Thymus (tissue), 11 donors: ENCODE measurements around the gene SRBD1. TPM values are rescaled to one million over a fixed set of nuclear protein-coding genes. Genes with fewer than 3 reads are reported as not detected.

ENCODE experiments used
- DNase-seq, 9 donors: peaks; one replicate each; pipeline ENCODE4 v3.0.0-alpha.2; 2013; ENCODE audit warnings: low spot score in 9 of 9, low read depth in 6 of 9, missing footprints in 1 of 9
- H3K27ac ChIP-seq, 2 donors: one replicate each; pipeline ENCODE4 v1.5.1; 2013; ENCODE audit warnings: control low read depth in 1 of 2, low read depth in 1 of 2, low read length in 1 of 2, mild to moderate bottlenecking in 1 of 2, moderate library complexity in 1 of 2
- H3K27me3 ChIP-seq, 2 donors: one replicate each; pipeline ENCODE4 v1.5.1; 2013; ENCODE audit warnings: low read length in 1 of 2; ENCODE audit not compliant: control insufficient read depth in 2 of 2, insufficient read depth in 1 of 2
- H3K36me3 ChIP-seq, 2 donors: one replicate each; pipeline ENCODE4 v1.5.1; 2013; ENCODE audit warnings: low read length in 1 of 2, mild to moderate bottlenecking in 1 of 2, moderate library complexity in 1 of 2; ENCODE audit not compliant: control insufficient read depth in 2 of 2, insufficient read depth in 2 of 2
- H3K4me1 ChIP-seq, 2 donors: one replicate each; pipeline ENCODE4 v1.5.1; 2013; ENCODE audit warnings: low read length in 2 of 2; ENCODE audit not compliant: control insufficient read depth in 2 of 2, insufficient read depth in 2 of 2
- H3K4me3 ChIP-seq, 2 donors: one replicate each; pipeline ENCODE4 v1.5.1; 2013; ENCODE audit warnings: low read length in 2 of 2, control low read depth in 1 of 2, mild to moderate bottlenecking in 1 of 2
- H3K9me3 ChIP-seq, 2 donors: one replicate each; pipeline ENCODE4 v1.5.1; 2013; ENCODE audit warnings: low read length in 1 of 2, mild to moderate bottlenecking in 1 of 2; ENCODE audit not compliant: control insufficient read depth in 2 of 2, insufficient read depth in 1 of 2
- WGBS: extraction: QIAGEN DNeasy Blood & Tissue Kit; methylation state at CpG from one replicate; pipeline ENCODE4 v1.1.7; 2013; 5-methylcytosine and 5-hydroxymethylcytosine counted together
- polyA plus RNA-seq: library from polyadenylated mRNA; stranded (reverse); fragments of 200-250 nt; gene quantifications from one replicate; pipeline ENCODE4 v1.2.3, GENCODE V29; 2013
- total RNA-seq: library from RNA; stranded (reverse); fragments of 120-200 nt; gene quantifications from one replicate; pipeline ENCODE4 v1.2.4, GENCODE V29; 2013
- donor health status: healthy.

SRBD1 gene
- total and polyA plus RNA-seq, 2 donors: 11.0 to 22.4 TPM

DNA sequence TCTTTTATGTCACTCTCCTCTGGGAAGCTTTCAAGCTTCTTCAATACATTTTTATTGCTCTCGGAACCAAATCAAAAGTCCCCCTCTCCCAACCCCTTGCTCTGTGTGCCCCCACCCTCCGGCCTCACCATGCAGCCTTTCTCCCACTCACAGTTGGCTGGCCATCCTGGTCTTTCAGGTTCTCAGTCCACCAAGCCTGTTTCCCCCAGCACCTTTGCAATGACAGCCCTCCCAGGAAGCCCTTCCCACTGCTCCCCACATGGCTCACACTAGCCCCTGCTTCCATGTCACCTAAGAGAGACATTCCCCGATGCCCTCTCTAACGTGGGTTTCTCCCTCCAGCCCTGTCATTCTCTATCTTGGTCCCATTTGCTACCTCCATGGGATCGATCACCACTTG is 266.6 kb downstream of the SRBD1 start:
- 88% methylated on average over 5 of the region's 5 CpGs for WGBS
- no peaks in the 10 kb centered on the region for H3K4me1 ChIP-seq
- peaks cover 0 to 2% of the 10 kb centered on the region in 2 donors for H3K27me3 ChIP-seq
- no peak overlapping the region for H3K27ac ChIP-seq
- no peaks in the 10 kb centered on the region for H3K36me3 ChIP-seq
- no peak overlapping the region for H3K4me3 ChIP-seq
- no peaks in the 10 kb centered on the region for H3K9me3 ChIP-seq
- no peak for DNase-seq

DNA sequence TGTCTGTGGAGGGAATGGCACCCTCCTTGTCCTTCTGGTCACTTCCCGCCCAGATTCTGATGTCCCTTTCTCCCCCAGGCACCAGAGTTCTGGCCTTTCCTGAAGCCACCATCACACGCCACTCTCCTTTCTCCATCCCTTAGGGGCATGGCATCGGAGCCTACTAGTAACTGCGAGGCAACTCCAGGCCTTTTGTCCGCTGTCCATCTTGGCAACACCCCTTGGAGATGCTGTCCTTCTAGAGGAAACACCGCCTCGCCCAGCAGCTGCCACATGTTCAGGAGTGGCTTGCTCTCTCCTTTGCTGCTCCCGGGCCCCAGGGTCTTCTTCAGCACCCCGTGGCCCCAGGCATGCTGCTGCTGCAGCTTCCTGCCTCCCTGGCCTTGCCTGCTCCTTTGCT is 267.0 kb downstream of the SRBD1 start:
- no peaks in the 10 kb centered on the region for H3K4me1 ChIP-seq
- H3K4me3 ChIP-seq: no peak overlapping the region
- 92% methylated on average over 9 of the region's 9 CpGs for WGBS
- no peak overlapping the region for H3K27ac ChIP-seq
- H3K27me3 ChIP-seq: peaks cover 0 to 2% of the 10 kb centered on the region in 2 donors
- no peak for DNase-seq
- H3K9me3 ChIP-seq: no peaks in the 10 kb centered on the region
- no peaks in the 10 kb centered on the region for H3K36me3 ChIP-seq

DNA sequence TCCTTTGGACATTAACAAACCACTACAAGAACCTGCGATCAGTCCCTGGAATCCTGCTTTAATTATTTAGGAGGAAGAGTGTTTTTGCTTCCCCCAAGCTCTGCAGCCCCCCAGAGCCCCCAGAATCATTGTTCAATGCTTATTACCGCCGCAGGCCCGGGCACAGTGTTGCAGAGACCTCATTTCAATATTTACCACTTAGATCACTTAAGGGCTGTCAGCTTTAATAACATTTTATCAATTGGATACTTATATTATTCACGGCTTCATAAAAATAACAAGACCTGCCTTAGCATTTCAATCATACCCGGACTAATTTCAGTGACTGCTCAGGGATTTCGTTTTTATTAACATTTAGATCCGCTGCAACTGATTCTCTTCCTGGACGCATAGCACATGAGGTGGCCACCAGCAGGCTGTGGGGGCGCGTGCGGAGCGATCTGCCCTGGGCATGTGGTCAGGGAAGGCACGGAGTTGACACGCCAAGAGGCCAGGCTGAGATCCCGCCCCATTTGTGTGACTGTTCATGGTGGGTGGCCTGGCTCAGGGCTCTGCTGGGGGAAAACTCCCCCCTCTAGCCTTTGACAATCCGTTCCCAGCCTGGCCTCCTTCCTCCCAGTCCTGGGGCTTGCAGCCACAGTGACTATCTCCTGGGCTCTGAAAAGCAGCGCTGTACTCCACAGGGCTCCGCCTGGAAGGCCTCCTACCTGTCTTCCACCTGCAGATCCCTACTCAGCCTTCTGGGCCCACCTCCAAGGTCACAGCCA is 267.6 kb downstream of the SRBD1 start:
- H3K4me3 ChIP-seq: no peak overlapping the region
- no peaks in the 10 kb centered on the region for H3K9me3 ChIP-seq
- 96% methylated on average over 19 of the region's 19 CpGs for WGBS
- H3K27ac ChIP-seq: no peak overlapping the region
- no peak for DNase-seq
- H3K36me3 ChIP-seq: no peaks in the 10 kb centered on the region
- H3K27me3 ChIP-seq: peaks cover 0 to 2% of the 10 kb centered on the region in 2 donors
- H3K4me1 ChIP-seq: no peaks in the 10 kb centered on the region

DNA sequence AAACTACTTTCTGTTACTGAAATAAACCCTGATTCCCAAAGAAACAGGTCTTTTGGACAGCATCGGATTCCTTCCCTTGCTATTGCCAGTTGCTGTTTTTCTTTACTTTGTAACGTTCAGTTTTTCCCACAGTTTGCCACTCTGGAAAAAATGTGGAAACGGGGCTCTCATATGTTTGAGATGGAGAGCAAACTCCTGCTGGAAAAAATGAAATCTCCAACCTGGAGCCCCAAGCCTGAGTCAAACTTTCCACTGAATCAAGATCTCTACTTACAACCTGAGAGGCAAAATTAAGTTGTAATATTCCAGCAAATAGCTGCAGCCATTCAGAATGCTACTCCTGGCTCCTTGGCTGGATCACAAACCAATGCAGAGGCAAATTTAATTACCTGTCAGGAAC is 270.7 kb downstream of the SRBD1 start:
- H3K4me1 ChIP-seq: no peaks in the 10 kb centered on the region
- H3K4me3 ChIP-seq: no peak overlapping the region
- no peaks in the 10 kb centered on the region for H3K36me3 ChIP-seq
- H3K27me3 ChIP-seq: no peaks in the 10 kb centered on the region
- H3K27ac ChIP-seq: no peak overlapping the region
- WGBS: 97% methylated on average over 3 of the region's 3 CpGs
- H3K9me3 ChIP-seq: no peaks in the 10 kb centered on the region
- DNase-seq: no peak

- DNase-seq: no peak
Observed at GRCh38 chr2:45339253-45339652, 271.8 kb downstream of the SRBD1 start.

More at GRCh38 chr2:45339253-45339652, 271.8 kb downstream of the SRBD1 start:
- Histone ChIP-seq H3K36me3 (no peaks in the 10 kb centered on the region), H3K4me1 (no peaks in the 10 kb centered on the region), H3K27me3 (no peaks in the 10 kb centered on the region), H3K9me3 (no peaks in the 10 kb centered on the region), H3K27ac (no peak overlapping the region), H3K4me3 (no peak overlapping the region)
- WGBS: 96% methylated on average over 5 of the region's 5 CpGs

Other genes with a start within 250 kb of the SRBD1 start
- 3.2 TPM for gene PRKCE, start 40.4 kb upstream of the SRBD1 start, total RNA-seq
- 3.3 TPM for gene PRKCE, start 40.4 kb upstream of the SRBD1 start, polyA plus RNA-seq